Measurements from ENCODE around the gene EVC.
A peak's percentile ranks its signal among the peaks of the same experiment; 100 is the strongest.

The EVC gene

GRCh38 chr4:5755161-5755560, 44.2 kb downstream of the EVC start:
- DNase-seq (ENCODE audit: low spot score) = no peak

- DNase-seq (ENCODE audit: low spot score) = no peak
These were observed 44.7 kb downstream of the EVC start for GRCh38 chr4:5755679-5756078.

GRCh38 chr4:5756271-5756670, 45.3 kb downstream of the EVC start:
- DNase-seq (ENCODE audit: low spot score) = no peak

GRCh38 chr4:5757091-5757490, 46.1 kb downstream of the EVC start:
- no peak for DNase-seq (ENCODE audit: low spot score)

GRCh38 chr4:5757536-5757935, 46.5 kb downstream of the EVC start:
- DNase-seq (ENCODE audit: low spot score) = no peak

- DNase-seq (ENCODE audit: low spot score) = no peak
These were observed 47.0 kb downstream of the EVC start for GRCh38 chr4:5757954-5758353.

- peak; percentile 92 for DNase-seq (ENCODE audit: low spot score)
These were observed 47.7 kb downstream of the EVC start for GRCh38 chr4:5758741-5759140.

- no peak for DNase-seq (ENCODE audit: low spot score)
These were observed 48.5 kb downstream of the EVC start for GRCh38 chr4:5759236-5760075.

- DNase-seq (ENCODE audit: low spot score) = no peak
These were observed 49.2 kb downstream of the EVC start for GRCh38 chr4:5760246-5760645.

- no peak for DNase-seq (ENCODE audit: low spot score)
These were observed 50.0 kb downstream of the EVC start for GRCh38 chr4:5760936-5761480.

GRCh38 chr4:5770051-5770450, 59.0 kb downstream of the EVC start:
- no peak for DNase-seq (ENCODE audit: low spot score)

- DNase-seq (ENCODE audit: low spot score) = no peak
These were observed 61.7 kb downstream of the EVC start for GRCh38 chr4:5772528-5773270.

GRCh38 chr4:5773271-5773555, 62.2 kb downstream of the EVC start:
- peak; percentile 66 for DNase-seq (ENCODE audit: low spot score)

GRCh38 chr4:5774416-5775036, 63.5 kb downstream of the EVC start:
- no peak for DNase-seq (ENCODE audit: low spot score)

- DNase-seq (ENCODE audit: low spot score) = no peak
These were observed 65.5 kb downstream of the EVC start for GRCh38 chr4:5776510-5776909.

- peak; percentile 35 for DNase-seq (ENCODE audit: low spot score)
These were observed 70.0 kb downstream of the EVC start for GRCh38 chr4:5780831-5781480.

- DNase-seq (ENCODE audit: low spot score) = no peak
These were observed 70.7 kb downstream of the EVC start for GRCh38 chr4:5781691-5782090.

GRCh38 chr4:5782829-5783476, 72.0 kb downstream of the EVC start:
- DNase-seq (ENCODE audit: low spot score) = no peak

GRCh38 chr4:5783486-5783885, 72.5 kb downstream of the EVC start:
- no peak for DNase-seq (ENCODE audit: low spot score)

GRCh38 chr4:5784021-5784420, 73.0 kb downstream of the EVC start:
- DNase-seq (ENCODE audit: low spot score) = no peak

GRCh38 chr4:5784960-5785611, 74.1 kb downstream of the EVC start:
- no peak for DNase-seq (ENCODE audit: low spot score)
